HG03095 (cell line): ENCODE measurements around the gene EME2.

Experiments used
- ATAC-seq: cut with Tn5 transposase; IDR thresholded peaks from one replicate; pipeline ENCODE4 v1.9.1; 2021; ENCODE audit warnings: moderate library complexity; ENCODE audit not compliant: unreplicated experiment

EME2 gene

DNA sequence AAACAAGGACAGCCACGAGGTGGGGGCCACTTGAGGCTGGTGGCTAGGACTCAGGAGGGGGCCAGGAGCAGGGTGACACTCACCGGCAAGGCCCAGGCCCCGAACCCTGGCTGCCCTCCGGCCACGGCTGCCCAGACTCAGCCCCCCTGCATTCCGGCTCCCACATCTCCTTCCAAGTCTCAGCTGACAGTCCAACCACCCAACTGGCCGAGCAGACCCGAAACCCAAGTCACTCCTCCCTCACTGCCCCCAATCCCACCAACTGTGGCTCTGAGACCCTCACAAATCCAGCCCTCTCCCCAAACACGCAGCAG lies 44.6 kb downstream of the EME2 start:
- ATAC-seq = no peak

- ATAC-seq = no peak
These were observed 45.1 kb downstream of the EME2 start for GRCh38 chr16:1817716-1818115.

DNA sequence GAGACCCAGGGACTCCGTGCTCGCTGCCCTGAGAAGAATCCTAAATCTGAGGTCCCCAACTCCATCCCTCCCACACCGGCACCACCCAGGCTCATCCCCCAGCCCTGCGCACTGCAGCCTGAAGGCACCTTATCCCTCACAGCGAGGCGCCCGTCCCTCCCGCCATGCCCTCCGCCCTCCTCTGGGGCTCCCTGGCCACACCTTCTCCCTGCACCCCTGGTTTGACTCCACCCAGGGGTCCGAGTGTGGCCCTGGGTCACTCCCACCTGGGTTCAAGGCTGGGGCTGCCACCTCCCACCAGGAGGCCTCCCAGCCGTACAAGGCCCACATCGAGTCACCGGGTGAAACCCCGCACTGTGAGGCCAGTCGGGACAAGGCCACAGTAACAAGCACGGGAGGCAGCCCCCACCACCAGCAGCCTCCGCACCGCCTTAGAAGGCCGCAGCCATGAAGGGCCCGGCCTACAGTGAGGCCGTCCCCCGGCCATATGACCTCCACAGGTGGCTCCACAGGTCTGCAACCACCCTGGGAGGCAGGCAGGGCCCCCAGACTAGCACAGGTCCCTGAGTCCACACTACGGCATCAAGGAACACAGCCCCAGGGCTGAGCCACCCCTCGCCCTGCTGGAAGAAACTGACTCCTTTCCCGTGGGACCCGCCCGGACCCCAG lies 45.7 kb downstream of the EME2 start:
- no peak for ATAC-seq

- no peak for ATAC-seq
These were observed 46.4 kb downstream of the EME2 start for GRCh38 chr16:1818873-1819525.

DNA sequence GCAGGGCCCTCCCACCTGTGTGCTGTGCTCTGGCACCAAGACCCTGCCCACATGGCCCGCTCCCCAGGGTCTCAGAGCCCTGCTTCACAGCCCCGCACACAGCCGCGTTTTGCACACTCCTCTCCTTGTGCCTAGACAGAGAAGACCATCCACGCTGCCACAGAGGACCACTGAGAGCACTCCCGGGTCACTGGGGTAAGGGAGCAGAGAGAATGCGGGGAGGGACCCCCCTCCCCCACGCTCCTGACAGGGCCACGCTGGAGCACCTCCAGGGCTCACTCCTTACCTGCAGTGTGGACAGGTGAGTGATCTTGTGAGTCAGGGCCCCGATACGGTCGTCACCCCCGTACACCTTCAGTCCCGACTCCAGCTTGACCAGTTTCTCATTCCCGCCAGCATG lies 47.0 kb downstream of the EME2 start:
- ATAC-seq = no peak

DNA sequence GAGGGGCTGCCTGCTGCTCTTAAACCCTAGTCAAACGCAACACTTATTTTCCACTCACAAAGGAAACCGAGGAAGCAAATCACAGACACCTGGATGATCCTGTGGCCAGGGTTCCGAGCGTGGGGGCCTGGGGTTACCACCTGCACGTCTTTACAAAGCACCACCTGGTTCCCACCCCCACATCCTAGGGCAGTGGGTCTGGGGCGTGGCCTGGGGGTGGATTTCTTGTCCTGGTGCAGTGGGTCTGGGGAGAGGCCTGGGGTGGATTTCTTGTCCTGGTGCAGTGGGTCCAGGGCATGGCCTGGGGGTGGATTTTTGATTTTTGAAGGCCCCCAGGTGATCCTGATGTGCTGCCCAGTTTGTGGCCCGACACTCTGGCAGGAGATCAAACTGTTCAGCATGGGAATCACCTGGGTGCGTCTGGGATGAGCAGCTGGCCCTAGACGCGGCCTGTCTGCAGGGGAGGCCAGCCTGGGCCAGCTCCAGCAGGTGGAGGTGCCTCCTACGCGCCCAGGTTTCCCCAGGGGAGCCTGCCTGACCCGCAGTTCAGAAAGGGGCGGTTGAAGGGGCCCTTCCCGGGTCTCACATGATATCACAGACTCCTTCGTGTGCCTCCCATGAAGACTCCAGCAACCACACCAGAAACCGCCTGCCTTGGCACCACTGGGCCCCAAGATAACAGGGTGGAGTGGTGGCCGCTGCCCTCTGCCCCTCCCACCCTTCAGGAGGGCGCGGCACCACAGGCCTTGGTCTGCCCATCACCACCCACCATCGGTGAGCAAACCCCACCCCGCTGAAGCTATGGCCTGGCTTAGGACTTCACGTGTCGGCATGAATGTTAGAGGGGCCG lies 47.7 kb downstream of the EME2 start:
- ATAC-seq = no peak

- ATAC-seq = no peak
These were observed 48.3 kb downstream of the EME2 start for GRCh38 chr16:1820946-1821290.

DNA sequence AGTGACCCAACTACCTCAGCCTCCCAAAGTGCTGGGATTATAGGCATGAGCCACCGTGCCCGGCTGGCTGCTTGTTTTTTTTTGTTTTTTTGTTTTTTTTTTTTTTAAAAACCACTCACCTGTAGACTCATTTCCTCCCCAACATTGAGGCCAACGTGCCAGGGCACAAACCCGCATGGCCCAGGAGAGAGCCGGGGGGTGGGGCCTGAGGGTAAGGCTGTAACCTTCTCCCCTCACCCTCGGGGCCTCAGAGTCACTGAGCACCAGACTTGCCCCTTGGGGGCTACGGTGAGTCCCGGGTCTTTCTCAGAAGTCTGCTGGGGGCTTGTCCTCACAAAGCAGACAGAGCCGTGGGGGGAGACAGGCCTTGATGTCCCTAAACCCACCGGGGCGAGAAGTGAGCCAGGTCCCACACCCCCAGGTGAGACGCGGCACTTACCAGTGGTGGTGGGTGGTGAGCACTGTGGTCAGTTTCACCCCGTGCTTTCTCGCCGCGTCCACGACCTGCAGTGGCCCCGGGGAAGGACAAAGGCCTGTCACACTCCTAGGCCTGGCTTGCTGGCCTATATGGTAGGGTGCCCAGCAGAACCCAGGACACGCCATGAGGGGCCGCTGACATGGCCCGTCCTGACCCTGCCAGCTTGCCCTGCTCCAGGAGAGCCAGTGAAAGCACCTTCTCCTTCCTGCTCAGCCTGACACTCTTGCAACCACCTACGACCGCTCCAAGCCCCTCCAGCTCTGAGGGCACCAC lies 49.4 kb downstream of the EME2 start:
- no peak for ATAC-seq

DNA sequence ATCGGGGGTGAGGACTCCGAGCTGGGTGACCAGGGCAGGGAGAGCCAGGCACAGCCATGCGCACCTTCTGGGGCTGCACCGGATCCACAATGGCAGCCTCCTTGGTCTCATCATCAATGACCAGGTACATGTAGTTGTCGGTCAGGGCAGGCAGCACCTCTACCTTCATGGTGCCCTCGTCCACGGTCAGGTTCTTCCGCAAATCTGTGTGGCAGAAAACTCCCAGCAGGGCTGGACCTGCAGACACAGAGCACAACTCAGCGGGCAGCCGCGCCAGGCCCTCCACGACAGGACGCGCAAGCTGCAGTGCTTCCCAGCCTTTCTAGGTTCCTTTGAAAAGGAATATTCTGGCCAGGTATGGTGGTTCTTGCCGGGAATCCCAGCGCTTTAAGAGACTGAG lies 50.2 kb downstream of the EME2 start:
- ATAC-seq = no peak

- ATAC-seq = no peak
These were observed 51.2 kb downstream of the EME2 start for GRCh38 chr16:1823821-1824220.

DNA sequence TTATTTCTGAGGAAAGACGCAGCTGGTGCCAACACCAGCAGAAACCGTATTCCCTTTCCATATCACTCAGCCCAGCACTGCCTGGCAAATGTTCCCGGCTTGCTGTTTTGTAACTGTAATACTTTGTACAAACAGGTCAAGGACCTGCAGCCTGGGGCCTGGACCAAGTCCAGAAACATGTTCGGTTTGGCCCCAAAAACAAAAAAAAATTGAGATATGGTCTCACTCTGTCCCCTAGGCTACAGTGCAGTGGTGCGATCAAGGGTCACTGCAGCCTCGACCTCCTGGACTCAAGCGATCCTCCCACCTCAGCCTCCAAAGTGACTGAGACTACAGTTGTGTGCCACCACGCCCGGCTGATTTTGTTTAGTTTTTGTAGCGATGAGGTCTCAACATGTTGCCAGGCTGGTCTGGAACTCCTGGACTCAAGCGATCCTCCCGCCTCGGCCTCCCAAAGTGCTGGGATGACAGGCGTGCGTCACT lies 52.8 kb downstream of the EME2 start:
- no peak for ATAC-seq
